Activated CD4-positive, alpha-beta T cell treated with anti-CD3 and anti-CD28 coated beads, Interleukin-2, amount 50 U/mL, for 48 hours (primary cell): ENCODE results near the gene CAVIN1.
A peak's percentile ranks its signal among the peaks of the same experiment; 100 is the strongest.
"Not testable (repeated sequence)": the region's sequence is repeated elsewhere in the genome, so short reads cannot be mapped to it uniquely, and the experiment has no call there.

ENCODE experiments used
- DNase-seq, 2 experiments: peaks; one replicate each; pipeline ENCODE4 v3.0.0-alpha.2; 2020

The CAVIN1 gene

GRCh38 chr17:42372142-42372541 is 50.9 kb downstream of the CAVIN1 start:
- DNase-seq: no peak

GRCh38 chr17:42368797-42369561 is 54.1 kb downstream of the CAVIN1 start:
- not testable (repeated sequence) for DNase-seq

- not testable (repeated sequence) for DNase-seq
Observed at GRCh38 chr17:42368310-42368709, 54.7 kb downstream of the CAVIN1 start.

- not testable (repeated sequence) for DNase-seq
Observed at GRCh38 chr17:42366176-42367023, 56.7 kb downstream of the CAVIN1 start.

- DNase-seq: peak in 1 of 2 experiments; percentile 53
Observed at GRCh38 chr17:42365136-42365535, 57.9 kb downstream of the CAVIN1 start.

- no peak for DNase-seq
Observed at GRCh38 chr17:42363767-42364585, 59.1 kb downstream of the CAVIN1 start.

GRCh38 chr17:42363231-42363630 is 59.8 kb downstream of the CAVIN1 start:
- DNase-seq: no peak

GRCh38 chr17:42362245-42362961 is 60.7 kb downstream of the CAVIN1 start:
- no peak for DNase-seq

- DNase-seq: peak; percentile 45 to 60
Observed at GRCh38 chr17:42361781-42362186, 61.3 kb downstream of the CAVIN1 start.

GRCh38 chr17:42360388-42360787 is 62.7 kb downstream of the CAVIN1 start:
- DNase-seq: not testable (repeated sequence)

- no peak for DNase-seq
Observed at GRCh38 chr17:42359133-42359532, 63.9 kb downstream of the CAVIN1 start.

- no peak for DNase-seq
Observed at GRCh38 chr17:42358434-42358833, 64.6 kb downstream of the CAVIN1 start.

- no peak for DNase-seq
Observed at GRCh38 chr17:42354956-42355843, 67.9 kb downstream of the CAVIN1 start.
